Left lung (tissue), 10 donors: Measurements from ENCODE around the gene CRYL1. TPM values are rescaled to one million over a fixed set of nuclear protein-coding genes. Genes with fewer than 3 reads are reported as not detected.

Experiments
- ATAC-seq: fragments of 200-7000 bp; cut with Tn5 transposase; one replicate; pipeline ENCODE4 v1.9.1; 2020; ENCODE audit warnings: moderate library complexity
- DNase-seq, 4 donors: peaks; one replicate each; pipeline ENCODE4 v3.0.0-alpha.2; 2013 to 2020
- H3K27ac ChIP-seq, 2 donors: fragments of 200-600 bp; sonication (generic) in 1 of 2; one replicate each; pipeline versions ENCODE4 v1.5.0 to v1.8.0; 2020 to 2021
- H3K27me3 ChIP-seq, 2 donors: fragments of 200-600 bp; sonication (generic) in 1 of 2; one replicate each; pipeline versions ENCODE4 v1.5.0 to v1.8.0; 2020 to 2021
- H3K36me3 ChIP-seq, 2 donors: fragments of 200-600 bp; sonication (generic) in 1 of 2; one replicate each; pipeline versions ENCODE4 v1.5.0 to v1.8.0; 2020 to 2021
- H3K4me1 ChIP-seq, 2 donors: fragments of 200-600 bp; one replicate each; pipeline ENCODE4 v1.8.0; 2021
- H3K4me3 ChIP-seq, 2 donors: fragments of 200-600 bp; sonication (generic) in 1 of 2; one replicate each; pipeline versions ENCODE4 v1.5.0 to v1.8.0; 2020 to 2021; ENCODE audit warnings: mild to moderate bottlenecking in 1 of 2
- H3K9me3 ChIP-seq, 2 donors: fragments of 200-600 bp; sonication (generic) in 1 of 2; one replicate each; pipeline versions ENCODE4 v1.5.0 to v1.8.0; 2020 to 2021
- CTCF ChIP-seq, 2 donors: fragments of 200-600 bp; sonication (generic) in 1 of 2; IDR thresholded peaks; one replicate each; pipeline versions ENCODE4 v1.5.0 to v1.8.0; 2021; ENCODE audit warnings: antibody characterized with exemption in 2 of 2
- intact Hi-C, 2 donors: fragments of 100-400 bp; cut with DNase I; formaldehyde crosslinking; loops; one replicate each; pipeline versions ENCODE4 v1.11.2 to v1.14.2; 2022
- polyA plus RNA-seq, 6 donors: library from polyadenylated mRNA; unstranded; fragments of 120-200 nt; gene quantifications; one replicate each; pipeline ENCODE4 v1.2.1, GENCODE V29; 2013; ENCODE audit not compliant: insufficient read length in 6 of 6
- total RNA-seq, 2 donors: library from RNA; stranded (reverse); fragmentation: NEBNext Ultra II Directional; extraction: Animal tissue kit (Norgen Biotek cat#: 25700); gene quantifications; one replicate each; pipeline ENCODE4 v1.2.1, GENCODE V29; 2021
- donor health status: DM: no; HTN: yes; CAD: no.
- donor health status: DM: no; HTN: no; CAD: no.

The CRYL1 gene
- total and polyA plus RNA-seq, 8 donors: 15.5 to 31.8 (median 24.6) TPM

DNA sequence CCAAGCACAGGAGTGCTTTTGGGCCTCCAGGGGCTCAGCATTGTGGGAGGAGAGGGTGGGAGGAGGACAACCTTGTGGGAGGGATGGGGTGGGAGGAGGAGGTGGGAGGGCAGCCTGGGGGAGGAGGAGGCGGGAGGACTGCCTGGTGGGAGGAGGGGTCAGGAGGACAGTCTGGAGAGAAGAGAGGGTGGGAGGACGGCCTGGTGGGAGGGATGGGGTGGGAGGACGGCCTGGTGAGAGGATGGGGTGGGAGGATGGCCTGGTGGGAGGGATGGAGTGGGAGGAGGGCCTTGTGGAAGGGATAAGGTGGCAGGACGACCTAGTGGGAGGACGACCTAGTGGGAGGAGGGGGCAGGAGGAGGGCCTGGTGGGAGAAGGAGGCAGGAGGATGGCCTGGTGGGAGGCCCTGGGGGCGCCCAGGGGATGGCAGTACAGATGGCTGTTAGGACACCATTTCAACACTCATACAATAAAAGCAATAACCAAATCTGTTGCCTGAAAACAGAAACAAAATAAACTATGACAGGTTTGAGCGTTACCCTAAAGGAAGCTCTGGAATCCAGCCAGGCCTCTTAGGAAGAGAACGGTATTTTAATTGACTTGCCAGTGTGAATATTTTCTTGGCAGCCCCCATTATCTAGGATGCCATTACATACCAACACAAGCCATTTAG lies 63.7 kb downstream of the CRYL1 start:
- no peaks in the 10 kb centered on the region for H3K27me3 ChIP-seq
- ATAC-seq: no peak
- intact Hi-C loops: no loop called here
- no peak for DNase-seq
- no peak for TF ChIP-seq CTCF (IDR thresholded peaks at IDR 0.05)
- no peaks in the 10 kb centered on the region for H3K4me1 ChIP-seq
- no peaks in the 10 kb centered on the region for H3K9me3 ChIP-seq
- H3K36me3 ChIP-seq: no peaks in the 10 kb centered on the region
- no peak overlapping the region for H3K4me3 ChIP-seq
- H3K27ac ChIP-seq: no peak overlapping the region

- no peak overlapping the region for H3K4me3 ChIP-seq
- no peaks in the 10 kb centered on the region for H3K9me3 ChIP-seq
- no peaks in the 10 kb centered on the region for H3K4me1 ChIP-seq
- no peaks in the 10 kb centered on the region for H3K36me3 ChIP-seq
- H3K27me3 ChIP-seq: no peaks in the 10 kb centered on the region
- no peak for DNase-seq
- no peak for TF ChIP-seq CTCF (IDR thresholded peaks at IDR 0.05)
- ATAC-seq: no peak
- intact Hi-C loops: no loop called here
- no peak overlapping the region for H3K27ac ChIP-seq
These were observed 64.2 kb downstream of the CRYL1 start for GRCh38 chr13:20461481-20461859.

- no peak overlapping the region for H3K27ac ChIP-seq
- DNase-seq: no peak
- H3K4me3 ChIP-seq: no peak overlapping the region
- H3K36me3 ChIP-seq: no peaks in the 10 kb centered on the region
- no peak for ATAC-seq
- no peak for TF ChIP-seq CTCF (IDR thresholded peaks at IDR 0.05)
- H3K27me3 ChIP-seq: no peaks in the 10 kb centered on the region
- intact Hi-C loops: no loop called here
- H3K4me1 ChIP-seq: no peaks in the 10 kb centered on the region
- H3K9me3 ChIP-seq: no peaks in the 10 kb centered on the region
These were observed 64.9 kb downstream of the CRYL1 start for GRCh38 chr13:20460761-20461160.

- no peak for TF ChIP-seq CTCF (IDR thresholded peaks at IDR 0.05)
- no peaks in the 10 kb centered on the region for H3K36me3 ChIP-seq
- H3K4me1 ChIP-seq: no peaks in the 10 kb centered on the region
- DNase-seq (no peak), ATAC-seq (no peak)
- H3K4me3 ChIP-seq: no peak overlapping the region
- H3K27me3 ChIP-seq: no peaks in the 10 kb centered on the region
- H3K27ac ChIP-seq: no peak overlapping the region
- intact Hi-C loops: no loop called here
- H3K9me3 ChIP-seq: no peaks in the 10 kb centered on the region
These were observed 68.0 kb downstream of the CRYL1 start for GRCh38 chr13:20457670-20458069.

- Histone ChIP-seq H3K9me3 (no peaks in the 10 kb centered on the region), H3K36me3 (no peaks in the 10 kb centered on the region), H3K27ac (no peak overlapping the region), H3K4me3 (no peak overlapping the region), H3K4me1 (no peaks in the 10 kb centered on the region), H3K27me3 (no peaks in the 10 kb centered on the region)
- TF ChIP-seq CTCF (IDR thresholded peaks at IDR 0.05): no peak
- ATAC-seq: no peak
- intact Hi-C loops: no loop called here
- DNase-seq: no peak
These were observed 68.9 kb downstream of the CRYL1 start for GRCh38 chr13:20456737-20457136.
